Activated CD8-positive, alpha-beta memory T cell treated with anti-CD3 and anti-CD28 coated beads for 48 hours (primary cell): ENCODE results near the gene AUTS2.

Source experiments
- DNase-seq, 3 experiments: peaks; one replicate each; pipeline ENCODE4 v3.0.0-alpha.2; 2020; ENCODE audit warnings: low read depth in 2 of 3, low spot score in 2 of 3

Gene AUTS2

DNA sequence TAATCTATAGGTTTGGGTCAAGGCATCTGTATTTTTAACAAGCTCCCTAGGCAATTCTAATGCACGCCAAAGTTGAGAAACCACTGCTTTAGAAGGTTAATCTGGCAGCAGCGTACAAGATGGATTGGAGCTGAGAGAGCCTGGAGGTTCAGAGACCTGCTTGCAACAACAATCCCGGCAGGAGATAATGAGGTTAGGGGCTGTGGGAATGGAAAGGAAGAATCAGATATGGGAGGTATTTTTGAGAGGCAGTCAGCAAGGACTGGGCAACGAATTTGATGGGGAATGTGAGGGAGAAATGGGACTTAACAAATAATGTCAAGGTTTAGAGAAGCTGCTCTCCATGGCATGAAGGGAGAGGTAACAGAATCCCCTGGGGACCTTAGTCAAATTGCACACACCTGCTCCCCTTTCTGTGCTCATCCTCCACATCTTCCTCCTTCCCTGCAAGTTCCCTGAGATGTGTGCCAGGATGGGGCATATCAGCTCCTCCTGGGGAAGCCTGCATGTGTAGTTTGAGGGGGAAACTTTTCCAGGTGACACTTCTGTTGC lies 802.6 kb downstream of the AUTS2 start:
- no peak for DNase-seq

DNA sequence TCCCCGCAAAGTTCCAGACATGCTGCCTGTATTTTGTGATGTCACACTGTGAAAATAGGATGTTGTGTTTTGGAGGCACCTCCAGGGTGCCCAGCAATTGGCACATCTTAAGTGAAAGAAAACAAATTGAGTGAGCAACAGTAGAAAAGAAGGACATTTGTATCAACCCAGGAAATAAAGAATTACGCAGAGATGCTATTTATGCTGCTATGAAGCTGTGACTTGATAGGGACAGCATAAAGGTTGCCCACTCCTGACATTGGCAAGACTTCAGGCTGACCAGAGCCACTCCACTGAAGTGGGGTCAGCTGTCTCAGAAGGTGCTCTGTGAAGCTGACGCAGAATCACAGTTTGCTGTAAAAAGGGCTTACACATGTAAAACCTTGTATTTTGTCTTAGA lies 803.8 kb downstream of the AUTS2 start:
- no peak for DNase-seq

DNA sequence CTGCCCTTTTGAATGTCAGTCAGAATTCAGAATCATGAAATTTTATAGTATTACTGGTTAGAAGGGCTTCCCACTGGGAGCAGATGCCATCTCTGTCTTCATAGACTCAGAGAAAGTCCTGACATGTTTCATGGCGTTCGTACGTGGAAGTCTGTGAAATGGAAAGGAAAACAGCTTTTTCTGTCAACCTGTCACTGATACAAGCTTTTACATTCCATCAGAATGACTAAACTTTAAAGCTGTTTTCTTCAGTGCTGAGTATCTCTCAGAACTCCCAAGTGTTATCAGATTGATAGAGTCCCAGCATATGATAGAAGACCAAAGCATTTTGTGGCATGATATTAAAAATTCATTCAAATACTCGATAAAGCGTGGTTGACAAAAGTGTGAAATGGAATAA lies 807.0 kb downstream of the AUTS2 start:
- DNase-seq: no peak

DNA sequence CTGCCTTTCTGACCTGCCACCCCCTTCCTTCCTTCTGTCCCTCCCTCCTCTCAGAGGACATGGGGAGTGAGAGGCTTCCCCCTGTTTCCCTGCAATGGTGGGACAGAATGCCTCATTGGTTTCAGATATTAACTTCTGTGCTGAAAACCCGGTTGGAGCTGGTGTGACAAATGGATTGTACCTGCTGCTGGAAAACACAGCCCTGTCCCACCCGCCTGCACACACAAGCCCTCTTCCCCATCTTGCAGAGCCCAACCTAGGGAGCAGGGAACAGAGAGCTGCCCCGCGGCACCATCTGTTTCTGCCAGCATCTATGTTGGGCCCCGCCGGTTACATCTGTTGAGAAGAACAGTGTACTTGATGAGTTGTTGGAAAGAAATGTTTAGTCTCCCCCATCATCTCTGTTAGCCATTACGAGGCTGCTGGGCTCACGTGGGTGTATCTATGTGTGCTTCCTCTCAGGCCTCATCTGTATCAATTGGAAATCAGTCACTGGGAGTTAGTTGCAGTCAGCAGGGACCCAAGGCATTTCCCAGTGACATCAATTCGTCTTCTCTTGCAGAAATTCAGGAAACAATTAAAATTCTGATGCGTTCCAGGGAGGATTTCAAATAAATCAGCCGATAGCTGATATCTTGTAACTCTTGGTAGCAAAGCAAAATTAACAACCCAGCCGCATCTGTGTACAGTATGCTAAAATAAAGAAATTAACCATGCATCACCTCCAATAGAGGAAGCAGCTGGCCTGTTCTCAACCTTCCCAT lies 808.1 kb downstream of the AUTS2 start:
- DNase-seq: no peak

DNA sequence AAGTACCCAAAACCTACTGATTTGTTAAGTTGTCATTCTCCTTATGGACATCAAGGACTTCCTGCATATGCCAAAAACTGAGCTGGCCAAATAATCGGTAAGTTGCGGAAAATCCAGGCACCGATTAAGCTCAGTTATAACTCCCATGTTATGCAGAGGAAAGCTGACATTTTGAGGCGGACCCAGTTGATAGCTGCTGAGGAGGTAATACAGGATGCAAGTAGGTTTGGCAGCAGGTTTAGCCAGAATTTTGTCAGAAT lies 808.6 kb downstream of the AUTS2 start:
- DNase-seq: no peak

DNA sequence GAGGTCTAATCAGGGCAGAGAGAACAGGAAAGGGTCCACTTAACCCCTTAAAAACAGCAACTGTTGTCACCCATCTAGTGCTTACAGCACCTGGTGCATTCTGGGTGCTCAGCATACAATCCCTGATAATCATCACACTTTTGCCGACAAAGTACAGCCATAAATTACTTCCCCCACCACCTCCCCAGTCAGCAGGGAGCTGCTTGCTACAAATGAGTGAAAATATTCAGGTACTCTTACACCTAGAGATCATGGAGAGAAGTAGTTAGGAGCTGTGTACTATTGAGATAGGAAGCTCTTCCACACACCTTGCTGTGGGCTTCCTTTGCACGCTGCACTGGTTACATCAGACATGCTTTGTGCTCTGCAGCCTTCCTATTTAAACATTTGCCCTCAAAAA lies 810.2 kb downstream of the AUTS2 start:
- DNase-seq: no peak

DNA sequence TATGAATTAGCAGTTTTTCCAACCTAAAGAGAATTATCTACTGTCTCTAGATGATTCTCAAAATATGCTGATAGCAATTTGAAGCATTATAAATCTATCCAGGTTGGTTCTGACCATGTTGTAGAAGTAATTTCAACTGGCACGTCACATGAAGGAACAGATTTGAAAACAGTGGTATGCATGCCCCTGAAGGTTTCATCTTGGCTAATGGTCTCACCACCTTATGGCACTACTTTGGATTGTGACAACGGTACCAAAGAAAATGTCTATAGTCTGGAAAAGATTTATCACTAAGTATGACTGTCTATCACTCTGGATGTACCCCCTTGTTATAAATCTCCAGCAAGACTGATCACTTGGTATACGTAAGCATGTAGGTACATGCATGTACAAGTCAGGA lies 810.6 kb downstream of the AUTS2 start:
- DNase-seq: no peak

DNA sequence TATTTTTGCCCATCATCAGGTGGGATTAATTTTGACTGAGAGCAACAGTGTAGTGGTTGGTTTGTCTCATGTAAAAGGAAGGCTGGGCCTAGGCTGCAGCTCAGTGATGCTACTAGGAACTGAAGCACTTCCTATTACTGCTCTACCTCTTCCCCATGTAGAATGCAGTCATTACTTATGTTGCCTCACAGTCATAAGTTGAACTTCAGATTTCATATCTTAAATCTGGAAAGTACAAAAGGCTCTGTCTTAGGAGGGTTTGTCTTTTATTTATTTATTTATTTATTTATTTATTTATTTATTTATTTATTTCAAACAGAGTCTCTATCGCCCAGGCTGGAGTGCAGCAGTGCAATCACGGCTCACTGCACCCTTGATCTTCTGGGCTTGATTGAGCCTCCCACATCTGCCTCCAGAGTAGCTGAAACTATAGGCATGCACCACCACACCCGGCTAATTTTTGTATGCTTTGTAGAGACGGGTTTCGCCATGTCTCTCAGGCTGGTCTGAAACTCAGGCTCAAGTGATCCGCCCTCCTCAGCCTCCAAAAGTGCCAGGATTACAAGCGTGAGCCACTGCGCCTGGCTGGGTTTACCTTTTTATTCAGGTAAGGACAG lies 812.0 kb downstream of the AUTS2 start:
- no peak for DNase-seq

DNA sequence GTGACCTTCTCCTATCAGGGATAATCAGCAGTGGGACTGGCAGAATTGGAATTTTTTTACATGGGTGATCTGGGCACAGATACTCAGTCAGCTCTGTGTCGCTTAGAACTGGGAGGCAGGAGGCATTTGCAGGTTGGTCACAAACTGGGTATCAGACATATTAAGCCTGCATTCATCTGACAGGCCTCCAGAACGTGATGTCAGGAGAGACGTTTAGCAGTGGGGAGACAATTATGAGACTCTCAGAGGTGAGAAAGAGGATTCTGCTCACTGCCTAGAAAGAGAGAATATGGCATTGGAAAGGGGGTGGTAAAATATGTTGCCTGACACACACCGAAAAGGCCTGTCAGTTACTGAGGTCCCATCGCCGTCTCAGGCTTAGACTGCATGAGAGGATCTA lies 816.1 kb downstream of the AUTS2 start:
- no peak for DNase-seq

DNA sequence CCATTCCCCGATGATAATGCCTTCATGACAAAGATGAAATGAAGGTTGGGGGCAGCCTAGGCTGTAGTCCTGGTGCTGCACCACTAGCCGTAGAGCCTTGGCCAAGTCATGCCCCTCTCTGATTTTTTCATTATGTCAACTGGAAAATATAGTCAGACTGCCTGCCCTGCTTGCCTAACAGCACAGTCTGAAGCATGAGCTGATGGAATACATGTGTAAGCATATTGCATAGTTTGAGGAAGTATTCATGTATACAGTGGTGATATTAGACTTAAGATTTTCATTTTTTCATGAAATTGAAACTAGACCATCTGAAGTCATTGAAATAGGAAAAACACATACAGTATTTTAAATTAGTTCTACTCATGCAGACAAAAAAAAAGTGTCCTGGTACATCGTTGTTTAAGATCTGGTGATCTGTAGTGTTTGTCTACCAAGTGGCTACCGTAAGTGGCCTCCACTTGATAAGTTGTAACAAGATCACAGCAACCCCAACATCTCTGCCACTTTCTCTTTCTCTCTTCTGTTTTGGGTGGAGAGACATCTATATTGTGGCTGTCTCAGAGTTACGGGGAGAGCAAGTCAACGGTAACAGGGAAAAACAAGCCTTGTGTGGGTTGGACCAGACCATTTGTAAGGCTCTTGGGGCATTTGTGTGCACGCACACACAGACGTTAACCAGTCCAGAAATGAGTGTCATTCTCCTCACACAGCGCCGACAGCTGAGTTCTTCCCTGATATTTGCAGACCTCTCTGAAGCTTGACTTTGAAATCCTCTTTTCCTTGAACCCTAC lies 817.1 kb downstream of the AUTS2 start:
- DNase-seq: no peak

DNA sequence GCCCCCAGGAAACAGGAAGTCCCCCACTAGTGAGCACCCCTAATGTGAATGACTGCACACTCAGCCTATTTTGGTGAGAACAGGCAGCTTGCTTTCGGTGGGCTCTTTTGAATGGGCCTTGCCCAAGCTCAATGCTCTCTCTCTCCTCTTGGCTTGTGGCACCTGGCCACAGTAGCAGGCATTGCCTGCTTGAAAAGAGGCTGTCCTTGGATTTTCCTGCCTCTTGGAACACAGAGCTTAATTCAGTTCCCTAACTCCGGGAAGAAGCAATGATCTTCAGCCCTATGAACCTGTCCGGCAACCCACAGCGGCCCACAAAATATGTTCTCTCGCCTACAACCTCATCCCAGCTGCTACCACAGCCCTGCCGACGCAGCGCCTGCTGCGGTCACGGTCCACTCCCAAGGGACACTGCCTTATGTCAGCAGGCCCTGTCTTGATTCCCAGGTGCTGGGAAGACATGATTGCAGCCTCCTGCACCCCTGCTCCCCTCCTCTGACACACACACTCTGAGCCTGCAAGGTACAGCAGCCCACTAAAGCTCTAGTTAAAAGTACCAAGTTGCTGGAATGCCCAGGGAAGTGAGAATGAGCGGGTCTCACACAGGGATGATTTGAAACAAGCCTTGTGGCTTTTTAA lies 818.2 kb downstream of the AUTS2 start:
- DNase-seq: no peak

DNA sequence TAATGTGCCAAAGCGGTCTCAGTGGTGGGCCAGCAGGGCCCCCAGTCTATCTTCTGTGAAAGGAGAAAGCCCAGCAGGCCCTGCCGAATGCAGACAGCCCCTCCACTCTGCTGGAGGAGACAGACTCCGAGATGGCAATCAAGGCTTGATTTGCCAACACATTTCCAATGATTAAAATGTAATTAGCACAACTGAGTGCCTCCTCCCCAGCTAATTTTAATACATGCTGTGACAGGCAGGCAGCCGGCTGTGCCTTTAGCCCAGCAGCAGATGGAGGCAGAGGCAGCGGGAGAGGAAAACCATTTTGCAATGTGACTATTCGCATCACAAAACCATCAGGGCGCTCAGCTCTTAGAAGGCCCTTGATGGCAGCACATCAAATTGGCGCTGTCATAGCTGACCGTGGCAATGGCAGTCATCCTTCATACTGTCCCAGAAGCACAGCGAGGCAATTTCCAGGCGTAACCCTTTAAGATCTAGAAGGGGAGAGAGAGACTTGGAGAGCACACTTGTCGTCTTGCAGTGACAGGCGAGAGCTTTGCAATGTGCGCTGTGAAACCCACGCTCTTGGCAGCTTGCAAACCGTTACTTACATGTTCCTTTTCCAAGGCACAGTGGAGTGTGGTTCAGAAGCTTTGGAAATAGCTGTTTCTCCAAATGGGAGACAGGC lies 818.8 kb downstream of the AUTS2 start:
- no peak for DNase-seq

DNA sequence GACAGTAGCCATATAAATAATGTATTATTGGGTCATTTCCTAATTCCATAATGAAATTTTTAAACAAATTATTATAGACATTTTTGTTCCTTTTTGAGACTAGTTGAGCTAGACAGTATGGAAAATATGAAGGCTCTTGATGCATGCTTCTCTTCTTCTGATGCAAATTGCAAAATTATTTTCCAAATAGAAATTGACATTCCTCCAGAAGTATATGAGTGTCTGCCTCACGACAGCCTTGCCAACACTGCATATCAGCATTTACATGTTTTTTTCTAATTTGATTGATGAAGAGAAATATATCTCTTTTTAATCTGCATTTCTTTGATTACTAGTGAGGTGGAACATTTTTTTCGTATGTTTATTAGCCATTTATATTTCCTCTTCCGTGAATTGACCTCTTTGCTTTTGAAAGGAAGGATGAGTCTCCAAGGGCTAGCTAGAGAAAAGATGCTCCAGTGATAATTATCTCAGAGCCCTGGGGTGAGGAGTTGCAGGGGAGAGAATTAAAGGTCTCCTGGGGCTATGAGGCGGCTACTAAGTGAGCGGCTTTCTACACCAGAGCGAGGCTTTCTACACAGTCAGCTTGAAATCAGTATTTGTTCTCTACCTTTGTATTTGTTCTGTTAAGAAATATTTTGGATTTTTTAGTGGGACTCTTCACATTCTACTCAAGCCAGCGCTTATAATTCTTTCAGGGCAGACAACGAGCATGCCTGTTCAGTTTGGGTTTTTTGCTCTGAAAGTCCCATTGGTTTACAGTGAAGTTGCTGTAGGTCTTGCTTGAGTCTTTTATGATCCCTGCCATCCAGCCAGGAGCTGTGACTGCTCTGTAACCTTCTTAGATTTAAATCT lies 821.5 kb downstream of the AUTS2 start:
- no peak for DNase-seq

DNA sequence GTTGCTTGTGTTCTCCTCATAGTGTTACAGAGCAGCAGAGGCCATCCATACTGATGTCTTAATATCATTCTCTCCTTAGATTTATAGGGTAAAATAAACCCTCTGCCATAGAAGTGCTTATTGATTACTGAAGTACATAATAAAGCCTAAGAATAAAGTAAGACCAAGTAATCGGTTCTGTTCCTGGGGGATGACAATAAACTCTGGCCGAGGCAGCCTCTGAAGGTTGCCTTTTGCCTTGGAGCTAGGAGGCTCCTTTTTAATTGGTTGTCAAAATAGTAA lies 822.0 kb downstream of the AUTS2 start:
- DNase-seq: no peak

DNA sequence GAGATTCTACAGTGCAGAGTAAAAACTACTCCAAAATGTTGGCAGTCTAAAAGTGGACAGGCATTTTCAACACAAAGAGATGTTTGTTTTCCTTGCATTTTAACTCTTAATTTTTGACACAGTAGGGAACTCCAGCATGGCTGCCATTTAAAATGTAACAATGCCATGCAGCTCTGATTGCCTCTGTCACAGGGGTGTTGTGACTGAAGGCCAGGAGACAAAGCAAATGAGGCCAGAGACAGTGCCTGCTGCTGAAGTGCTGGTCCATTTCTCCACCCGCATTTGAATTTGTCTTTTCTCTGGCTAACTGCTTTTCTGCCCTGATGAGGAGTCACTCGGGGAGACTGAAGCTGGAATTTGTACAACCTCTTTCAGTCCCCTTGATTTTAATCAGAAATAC lies 823.0 kb downstream of the AUTS2 start:
- no peak for DNase-seq

DNA sequence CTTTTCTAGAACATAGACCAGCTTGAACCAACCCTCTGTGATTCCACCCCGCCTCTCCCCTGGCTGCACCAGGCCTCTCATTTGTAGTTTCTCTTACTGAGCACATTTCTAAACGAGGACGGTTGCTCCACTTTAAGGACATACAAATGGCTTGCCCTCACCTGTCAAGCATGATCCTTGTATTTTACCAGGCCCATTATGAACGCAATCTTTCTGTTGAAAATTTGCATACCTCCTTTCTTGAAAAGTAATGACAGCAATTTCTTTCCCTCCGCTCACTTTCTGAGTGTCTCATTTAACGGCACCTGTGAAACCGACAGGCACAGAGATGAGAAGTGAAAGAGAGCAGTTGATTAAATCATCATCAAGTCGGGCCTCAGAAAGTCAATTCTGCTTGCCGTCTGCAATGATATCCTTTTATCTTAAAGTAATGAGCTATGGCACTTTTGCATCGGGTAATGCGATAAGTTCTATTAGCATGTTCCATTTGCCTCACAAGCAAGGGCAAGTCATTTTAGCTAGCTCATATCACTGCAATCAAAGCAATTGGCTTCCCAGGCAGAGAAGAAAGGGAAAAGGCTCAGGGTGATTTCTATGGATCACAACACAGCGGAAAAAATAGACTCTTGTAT lies 828.1 kb downstream of the AUTS2 start:
- no peak for DNase-seq

DNA sequence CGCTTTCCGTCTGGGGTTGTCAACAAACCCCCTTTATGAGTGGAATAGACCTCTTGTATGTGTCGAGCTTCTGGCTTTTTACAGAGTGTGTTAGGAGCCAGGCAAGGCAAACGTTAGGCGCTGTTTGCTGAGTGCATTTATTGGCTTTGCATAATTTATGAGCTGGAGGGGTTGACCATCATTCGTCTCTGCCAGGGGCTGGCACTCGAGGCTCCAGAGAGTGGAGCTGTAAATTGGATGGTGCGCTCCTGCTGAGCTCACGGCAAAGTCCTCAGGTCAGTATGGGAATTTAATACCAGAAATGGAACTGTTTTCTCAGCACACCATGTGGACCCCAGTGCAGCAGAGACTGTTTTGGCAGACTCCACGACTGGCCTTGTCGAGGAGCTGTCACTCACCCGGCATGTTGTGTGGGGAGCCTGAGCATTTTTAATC lies 834.3 kb downstream of the AUTS2 start:
- no peak for DNase-seq

DNA sequence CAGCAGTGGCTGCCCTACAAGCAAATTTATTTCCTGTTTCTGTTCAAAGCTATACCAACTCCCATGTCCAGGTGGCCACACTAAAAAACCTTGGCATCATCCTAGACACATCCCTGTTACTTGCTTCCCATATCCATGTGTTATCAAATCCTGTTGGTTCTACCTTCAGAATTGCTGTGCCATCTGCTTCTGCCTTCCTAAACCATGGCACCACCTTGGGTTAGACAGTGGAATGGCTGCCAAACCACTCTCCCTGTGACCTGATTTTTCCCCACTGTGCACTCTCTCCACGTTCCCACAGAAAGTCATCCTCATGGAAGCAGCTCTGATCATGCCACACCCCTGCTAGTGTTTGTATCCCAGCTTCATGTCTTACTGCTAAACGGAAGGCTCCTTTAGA lies 836.1 kb downstream of the AUTS2 start:
- no peak for DNase-seq

DNA sequence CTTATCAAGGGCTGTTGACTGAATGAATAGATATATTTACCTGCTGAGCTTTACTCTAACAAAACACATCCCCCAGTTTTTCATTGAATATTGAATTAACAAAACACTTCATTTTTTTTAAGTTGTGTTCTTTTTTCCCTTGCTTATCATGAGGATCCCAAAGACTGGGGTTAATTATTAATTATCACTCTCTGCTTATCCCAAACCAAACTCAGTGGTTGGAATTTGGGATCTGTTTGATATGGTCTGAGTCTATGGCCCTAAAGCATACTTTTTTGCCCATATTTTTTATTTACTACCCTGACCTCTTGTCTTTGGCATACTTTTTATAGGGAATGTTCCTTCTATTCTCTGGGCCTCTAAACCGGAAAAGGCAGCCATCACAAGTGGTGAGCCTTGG lies 836.5 kb downstream of the AUTS2 start:
- DNase-seq: no peak

DNA sequence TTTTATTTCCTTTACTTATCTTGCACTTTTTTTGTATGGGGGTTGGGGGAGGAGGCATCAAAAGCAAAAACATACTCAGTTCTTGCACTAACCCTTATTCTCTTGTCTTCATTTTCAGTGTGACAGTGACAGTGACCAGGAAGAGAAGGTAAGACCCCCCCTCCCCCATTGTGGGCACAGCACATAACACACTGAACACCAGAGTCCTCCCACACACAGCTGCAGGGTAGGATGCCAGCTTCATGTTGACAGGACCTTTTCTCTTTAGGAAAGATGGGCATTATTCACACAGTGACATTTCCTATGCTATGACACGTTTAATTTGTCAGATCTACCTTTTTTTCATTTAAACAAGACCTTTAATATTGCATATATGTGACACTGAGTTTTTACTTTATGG lies 837.4 kb downstream of the AUTS2 start:
- no peak for DNase-seq
